ENCODE data around the gene PDZD4.
"Not testable (repeated sequence)": the region's sequence is repeated elsewhere in the genome, so short reads cannot be mapped to it uniquely, and the experiment has no call there.

The PDZD4 gene

GRCh38 chrX:153818064-153818463, 12.3 kb downstream of the PDZD4 start:
- H3K23ac ChIP-seq (ENCODE audit: low read length); H2BK5ac ChIP-seq (ENCODE audit: low read length); H3K36me3 ChIP-seq (ENCODE audit: control insufficient read depth, insufficient read depth, low read length); H2BK120ac ChIP-seq (ENCODE audit: low read depth, low read length); H3K4ac ChIP-seq (ENCODE audit: low read depth, low read length); H2AK5ac ChIP-seq (ENCODE audit: low read length); H3K27me3 ChIP-seq (ENCODE audit: insufficient read depth, low read length, poor library complexity); H3K27ac ChIP-seq (ENCODE audit: low read depth, low read length); H3K4me1 ChIP-seq (ENCODE audit: control insufficient read depth, low read depth, low read length); H4K8ac ChIP-seq (ENCODE audit: low read depth, low read length); H4K5ac ChIP-seq (ENCODE audit: low read length); H3K79me1 ChIP-seq (ENCODE audit: low read length); H3K4me3 ChIP-seq (ENCODE audit: low read length); H3K4me2 ChIP-seq (ENCODE audit: low read length); H2BK15ac ChIP-seq (replicated peaks; ENCODE audit: low read depth); DNase-seq; H3K56ac ChIP-seq (ENCODE audit: low read length); H3K9ac ChIP-seq (ENCODE audit: low read length); H3K18ac ChIP-seq (ENCODE audit: low read length): not testable (repeated sequence)
- H3K79me2 ChIP-seq (ENCODE audit: control insufficient read depth, insufficient read depth, low read length): peaks cover 17% of the 10 kb centered on the region
- no CpG with 5 or more reads among the region's 9 CpGs for WGBS (ENCODE audit: extremely low coverage, insufficient coverage, low lambda C conversion rate)

GRCh38 chrX:153816831-153817690, 13.3 kb downstream of the PDZD4 start:
- Histone ChIP-seq H4K5ac (ENCODE audit: low read length) (no peak overlapping the region), H3K79me1 (ENCODE audit: low read length) (no peaks in the 10 kb centered on the region)
- no CpG with 5 or more reads among the region's 25 CpGs for WGBS (ENCODE audit: extremely low coverage, insufficient coverage, low lambda C conversion rate)

GRCh38 chrX:153814591-153815315, 15.6 kb downstream of the PDZD4 start:
- Histone ChIP-seq H3K4me3 (ENCODE audit: low read length) (no peak overlapping the region), H3K18ac (ENCODE audit: low read length) (no peak overlapping the region), H3K79me2 (ENCODE audit: control insufficient read depth, insufficient read depth, low read length) (peaks cover 23% of the 10 kb centered on the region), H4K8ac (ENCODE audit: low read depth, low read length) (no peak overlapping the region), H3K36me3 (ENCODE audit: control insufficient read depth, insufficient read depth, low read length) (no peaks in the 10 kb centered on the region), H2BK120ac (ENCODE audit: low read depth, low read length) (no peak overlapping the region), H2BK5ac (ENCODE audit: low read length) (no peak overlapping the region), H3K4me2 (ENCODE audit: low read length) (no peak overlapping the region), H4K5ac (ENCODE audit: low read length) (no peak overlapping the region), H3K27me3 (ENCODE audit: insufficient read depth, low read length, poor library complexity) (no peaks in the 10 kb centered on the region), H3K9ac (ENCODE audit: low read length) (no peak overlapping the region), H3K4me1 (ENCODE audit: control insufficient read depth, low read depth, low read length) (no peaks in the 10 kb centered on the region), H2AK5ac (ENCODE audit: low read length) (no peak overlapping the region), H3K4ac (ENCODE audit: low read depth, low read length) (no peak overlapping the region), H2BK15ac (replicated peaks; ENCODE audit: low read depth) (no peak overlapping the region), H3K23ac (ENCODE audit: low read length) (no peak overlapping the region), H3K27ac (ENCODE audit: low read depth, low read length) (no peak overlapping the region), H3K56ac (ENCODE audit: low read length) (no peak overlapping the region), H3K79me1 (ENCODE audit: low read length) (no peaks in the 10 kb centered on the region)
- no CpG with 5 or more reads among the region's 19 CpGs for WGBS (ENCODE audit: extremely low coverage, insufficient coverage, low lambda C conversion rate)
- DNase-seq: no peak

More at GRCh38 chrX:153816831-153817690, 13.3 kb downstream of the PDZD4 start:
- Histone ChIP-seq H4K8ac (ENCODE audit: low read depth, low read length) (no peak overlapping the region), H3K36me3 (ENCODE audit: control insufficient read depth, insufficient read depth, low read length) (no peaks in the 10 kb centered on the region), H2BK15ac (replicated peaks; ENCODE audit: low read depth) (no peak overlapping the region), H3K9ac (ENCODE audit: low read length) (no peak overlapping the region), H3K4me1 (ENCODE audit: control insufficient read depth, low read depth, low read length) (no peaks in the 10 kb centered on the region), H3K4me3 (ENCODE audit: low read length) (no peak overlapping the region), H3K79me2 (ENCODE audit: control insufficient read depth, insufficient read depth, low read length) (peaks cover 19% of the 10 kb centered on the region), H3K4ac (ENCODE audit: low read depth, low read length) (no peak overlapping the region), H2BK5ac (ENCODE audit: low read length) (no peak overlapping the region), H2BK120ac (ENCODE audit: low read depth, low read length) (no peak overlapping the region), H3K18ac (ENCODE audit: low read length) (no peak overlapping the region), H3K4me2 (ENCODE audit: low read length) (no peak overlapping the region), H2AK5ac (ENCODE audit: low read length) (no peak overlapping the region), H3K23ac (ENCODE audit: low read length) (no peak overlapping the region), H3K27ac (ENCODE audit: low read depth, low read length) (no peak overlapping the region), H3K27me3 (ENCODE audit: insufficient read depth, low read length, poor library complexity) (no peaks in the 10 kb centered on the region), H3K56ac (ENCODE audit: low read length) (no peak overlapping the region)
- DNase-seq: no peak

GRCh38 chrX:153813161-153813560, 17.2 kb downstream of the PDZD4 start:
- H3K4me2 ChIP-seq (ENCODE audit: low read length): no peak overlapping the region
- H3K56ac ChIP-seq (ENCODE audit: low read length): no peak overlapping the region
- H2BK120ac ChIP-seq (ENCODE audit: low read depth, low read length): no peak overlapping the region
- H3K36me3 ChIP-seq (ENCODE audit: control insufficient read depth, insufficient read depth, low read length): no peaks in the 10 kb centered on the region
- no peaks in the 10 kb centered on the region for H3K79me1 ChIP-seq (ENCODE audit: low read length)
- no peaks in the 10 kb centered on the region for H3K27me3 ChIP-seq (ENCODE audit: insufficient read depth, low read length, poor library complexity)
- H3K4ac ChIP-seq (ENCODE audit: low read depth, low read length): no peak overlapping the region
- H3K18ac ChIP-seq (ENCODE audit: low read length): no peak overlapping the region
- no peak overlapping the region for H4K5ac ChIP-seq (ENCODE audit: low read length)
- DNase-seq: no peak
- no peak overlapping the region for H4K8ac ChIP-seq (ENCODE audit: low read depth, low read length)
- WGBS (ENCODE audit: extremely low coverage, insufficient coverage, low lambda C conversion rate): no CpG with 5 or more reads among the region's 5 CpGs
- H3K9ac ChIP-seq (ENCODE audit: low read length): no peak overlapping the region
- no peaks in the 10 kb centered on the region for H3K4me1 ChIP-seq (ENCODE audit: control insufficient read depth, low read depth, low read length)
- no peak overlapping the region for H2BK15ac ChIP-seq (replicated peaks; ENCODE audit: low read depth)
- no peak overlapping the region for H2AK5ac ChIP-seq (ENCODE audit: low read length)
- no peak overlapping the region for H3K4me3 ChIP-seq (ENCODE audit: low read length)
- no peak overlapping the region for H3K23ac ChIP-seq (ENCODE audit: low read length)
- H2BK5ac ChIP-seq (ENCODE audit: low read length): no peak overlapping the region
- H3K27ac ChIP-seq (ENCODE audit: low read depth, low read length): no peak overlapping the region
- H3K79me2 ChIP-seq (ENCODE audit: control insufficient read depth, insufficient read depth, low read length): peaks cover 23% of the 10 kb centered on the region

DNA sequence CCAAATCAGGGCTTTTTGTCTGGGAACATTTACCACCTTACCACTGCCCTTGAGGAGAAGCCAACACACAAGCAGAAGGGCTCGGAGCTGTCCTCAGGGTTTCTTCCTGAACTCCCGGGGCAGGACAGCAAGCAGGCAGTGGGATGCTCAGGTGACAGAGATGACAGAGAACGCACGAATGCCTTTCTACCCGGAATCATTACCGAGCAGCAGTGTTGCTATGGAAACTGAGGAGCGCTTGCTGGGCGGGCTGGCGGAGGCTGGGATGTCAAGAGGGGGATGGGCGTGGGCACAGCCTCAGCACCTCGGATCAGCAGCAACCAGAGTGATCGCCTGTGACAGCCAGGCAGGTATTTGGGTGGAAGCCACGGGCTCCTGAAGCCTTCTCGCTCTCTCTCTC, 18.1 kb downstream of the PDZD4 start:
- WGBS (ENCODE audit: extremely low coverage, insufficient coverage, low lambda C conversion rate): no CpG with 5 or more reads among the region's 14 CpGs
- Histone ChIP-seq H2BK5ac (ENCODE audit: low read length) (no peak overlapping the region), H3K79me2 (ENCODE audit: control insufficient read depth, insufficient read depth, low read length) (peaks cover 18% of the 10 kb centered on the region)

More for the DNA sequence above, 18.1 kb downstream of the PDZD4 start:
- no peak overlapping the region for H3K4me2 ChIP-seq (ENCODE audit: low read length)
- H3K27me3 ChIP-seq (ENCODE audit: insufficient read depth, low read length, poor library complexity): no peaks in the 10 kb centered on the region
- H4K8ac ChIP-seq (ENCODE audit: low read depth, low read length): no peak overlapping the region
- H3K36me3 ChIP-seq (ENCODE audit: control insufficient read depth, insufficient read depth, low read length): no peaks in the 10 kb centered on the region
- H3K27ac ChIP-seq (ENCODE audit: low read depth, low read length): no peak overlapping the region
- no peak overlapping the region for H2AK5ac ChIP-seq (ENCODE audit: low read length)
- H3K9ac ChIP-seq (ENCODE audit: low read length): no peak overlapping the region
- no peak overlapping the region for H3K56ac ChIP-seq (ENCODE audit: low read length)
- H3K4me3 ChIP-seq (ENCODE audit: low read length): no peak overlapping the region
- H3K4ac ChIP-seq (ENCODE audit: low read depth, low read length): no peak overlapping the region
- H2BK120ac ChIP-seq (ENCODE audit: low read depth, low read length): no peak overlapping the region
- no peak overlapping the region for H4K5ac ChIP-seq (ENCODE audit: low read length)
- no peak overlapping the region for H3K23ac ChIP-seq (ENCODE audit: low read length)
- H3K4me1 ChIP-seq (ENCODE audit: control insufficient read depth, low read depth, low read length): no peaks in the 10 kb centered on the region
- H2BK15ac ChIP-seq (replicated peaks; ENCODE audit: low read depth): no peak overlapping the region
- H3K18ac ChIP-seq (ENCODE audit: low read length): no peak overlapping the region
- peak; percentile 65 for DNase-seq
- H3K79me1 ChIP-seq (ENCODE audit: low read length): no peaks in the 10 kb centered on the region
